ENCODE data around the gene DYSF.

Gene DYSF

DNA sequence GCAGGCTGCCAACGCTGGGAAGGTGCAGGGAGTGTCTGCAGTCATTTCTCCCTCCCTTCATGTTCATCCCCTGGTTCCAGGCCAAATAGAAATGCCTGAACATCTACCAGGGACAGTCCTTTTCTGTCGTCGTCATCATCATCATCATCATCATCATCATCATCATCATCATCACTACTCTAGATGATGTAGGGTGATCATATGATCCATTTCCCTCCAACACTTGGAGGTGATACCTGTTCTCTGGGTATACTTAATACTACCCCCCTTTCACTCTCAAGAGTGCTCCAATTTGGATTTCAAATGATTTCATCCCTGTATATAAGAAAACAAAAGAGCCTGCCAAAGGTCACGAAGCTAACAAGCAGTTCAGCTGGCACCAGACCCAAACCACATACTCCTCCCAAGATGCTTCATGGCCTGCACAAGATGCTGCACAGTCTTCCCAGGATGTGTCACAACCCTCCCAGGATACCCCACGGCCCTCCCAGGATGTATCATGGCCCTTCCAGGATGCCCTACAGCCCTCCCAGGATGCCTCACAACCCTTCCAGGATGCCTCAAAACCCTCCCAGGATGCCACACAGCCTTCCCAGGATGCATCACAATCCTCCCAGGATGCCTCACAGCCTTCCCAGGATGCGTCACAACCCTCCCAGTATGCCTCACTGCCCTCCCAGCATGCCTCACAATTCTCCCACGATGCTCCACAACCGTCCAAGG, 257.9 kb downstream of the DYSF start:
- DNase-seq (ENCODE audit: low read depth), result peak; percentile 56

DNA sequence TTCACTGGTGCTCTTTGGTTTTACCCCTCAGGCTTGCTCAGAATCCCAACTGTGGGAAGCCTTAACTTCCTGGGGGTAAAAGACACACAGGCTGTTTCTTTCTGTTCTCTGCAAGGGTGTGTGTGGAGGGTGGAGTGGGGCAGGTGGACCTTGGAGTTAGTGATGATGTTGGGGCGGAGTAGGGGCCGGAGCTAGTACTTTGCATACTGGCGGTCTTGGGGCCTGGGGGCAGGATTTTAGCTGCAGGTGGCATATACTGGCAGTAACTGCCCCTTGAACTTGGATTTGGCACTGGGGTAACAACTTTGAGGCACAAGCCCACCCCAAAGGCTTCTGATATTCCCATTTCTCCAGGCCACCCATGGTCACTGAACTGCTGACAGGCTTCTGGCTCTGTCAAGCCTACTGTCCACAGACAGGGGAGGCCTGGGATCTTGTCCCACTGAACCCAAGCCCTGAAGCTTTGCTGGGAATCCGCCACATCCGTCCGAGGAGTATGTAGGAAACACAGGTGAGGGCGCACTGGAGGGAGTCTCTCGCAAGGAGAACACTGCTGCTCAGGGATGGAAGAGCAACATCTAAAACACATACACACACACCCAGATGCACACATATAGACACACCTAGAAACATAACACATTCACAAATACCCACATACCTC, 258.9 kb downstream of the DYSF start:
- DNase-seq (ENCODE audit: low read depth), result no peak

DNA sequence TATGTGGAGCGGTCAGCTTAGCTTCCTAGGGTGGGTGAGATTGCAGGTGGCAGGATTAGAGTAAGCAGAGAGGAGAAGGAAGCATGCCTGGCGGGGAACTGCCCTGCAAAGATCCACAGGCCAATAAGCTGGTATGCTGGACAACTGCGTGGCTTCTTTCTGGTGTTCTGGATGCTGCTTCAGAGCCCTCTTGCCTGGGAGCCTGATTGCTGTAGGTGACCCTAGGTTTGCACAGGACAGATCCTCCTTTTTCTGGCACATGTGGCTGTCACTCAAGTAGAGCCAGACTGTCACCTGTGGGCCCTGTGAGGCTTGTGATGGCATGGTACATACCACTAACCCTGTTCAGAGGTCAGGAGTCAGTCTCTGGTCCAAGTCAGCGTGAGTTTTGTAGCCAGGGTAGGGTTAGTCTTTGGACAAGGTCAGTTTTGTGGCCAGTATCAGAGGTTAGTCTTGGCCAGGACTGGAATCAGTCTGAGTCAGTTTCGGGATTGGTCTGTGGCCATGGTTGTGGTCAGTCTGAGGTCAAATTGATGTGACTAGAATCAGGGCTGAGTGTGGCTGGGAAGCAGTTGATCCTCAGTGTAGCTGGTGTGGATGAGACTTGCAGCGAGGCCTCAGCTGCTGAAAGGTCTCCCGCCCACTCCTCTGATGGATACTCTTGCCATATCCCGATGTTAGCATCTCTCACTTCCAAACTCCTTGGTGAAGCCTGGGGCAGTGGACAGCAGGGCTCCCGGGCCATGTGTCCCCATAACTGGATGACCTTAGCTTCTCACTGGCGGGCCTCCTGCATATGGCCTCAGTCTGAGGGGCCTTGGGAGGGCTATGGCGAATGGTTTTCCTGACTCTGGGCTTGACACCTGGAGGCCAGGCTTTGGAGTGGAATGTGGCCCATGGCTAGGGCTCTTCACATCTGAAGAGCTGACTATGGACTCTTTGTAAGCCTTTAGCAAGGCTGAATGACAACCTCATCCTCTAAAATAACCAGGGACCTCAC, 260.5 kb downstream of the DYSF start:
- DNase-seq (ENCODE audit: low read depth), result peak; percentile 34

DNA sequence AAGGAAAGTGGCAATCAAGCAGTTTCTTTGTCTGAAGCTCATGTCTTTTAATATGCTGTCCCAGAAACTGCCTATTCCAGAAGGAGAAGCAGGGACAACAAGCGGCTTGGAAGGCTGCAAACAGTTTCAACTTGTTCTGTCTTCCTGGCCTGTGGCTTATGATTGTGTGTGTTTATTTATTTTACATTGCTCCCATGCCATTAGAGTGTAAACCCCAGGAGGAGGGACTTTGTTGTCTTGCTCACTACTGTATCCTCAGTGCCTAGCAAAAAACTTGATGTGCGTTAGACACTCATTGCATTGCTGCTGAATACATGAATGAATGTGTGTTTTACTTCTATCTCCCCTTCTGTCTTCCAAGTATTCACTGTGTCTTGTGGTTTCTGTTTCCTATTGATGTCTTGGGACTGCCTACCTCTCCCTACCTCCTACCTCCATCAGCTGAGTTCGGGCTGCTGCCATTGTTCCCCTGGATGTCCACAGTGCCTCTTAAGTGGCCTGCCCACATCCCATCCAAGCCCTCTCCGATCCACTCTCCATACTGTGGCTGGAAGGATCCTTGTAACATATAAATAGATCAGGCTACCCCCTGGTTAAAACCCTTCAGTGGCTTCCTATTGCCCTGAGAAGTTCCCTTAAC, 261.4 kb downstream of the DYSF start:
- no peak for DNase-seq (ENCODE audit: low read depth)

DNA sequence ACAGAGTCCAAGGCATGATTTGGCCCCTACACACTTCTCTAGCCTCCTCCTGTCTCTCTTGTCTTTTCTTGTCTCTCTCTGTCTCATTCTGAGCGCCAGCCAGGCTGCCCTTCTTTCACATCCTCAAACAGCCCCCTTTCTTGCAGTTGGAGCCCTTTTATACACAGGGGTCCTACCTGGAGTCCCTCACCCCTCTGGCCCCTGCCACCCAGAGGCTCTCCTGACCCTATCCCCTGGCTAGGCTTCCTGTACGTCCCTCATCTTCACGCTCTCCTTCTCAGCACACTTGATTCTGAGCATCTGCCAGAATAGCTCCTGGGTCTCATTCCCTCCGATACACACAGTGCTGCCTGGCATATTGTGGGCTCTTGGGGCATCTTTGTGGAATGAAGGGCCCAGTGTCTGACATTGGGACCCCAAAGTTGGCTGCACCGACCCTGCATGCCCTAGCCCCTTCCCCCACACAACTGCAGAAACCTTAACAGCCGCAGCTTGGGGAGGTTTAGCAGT, 261.9 kb downstream of the DYSF start:
- DNase-seq (ENCODE audit: low read depth), result no peak

DNA sequence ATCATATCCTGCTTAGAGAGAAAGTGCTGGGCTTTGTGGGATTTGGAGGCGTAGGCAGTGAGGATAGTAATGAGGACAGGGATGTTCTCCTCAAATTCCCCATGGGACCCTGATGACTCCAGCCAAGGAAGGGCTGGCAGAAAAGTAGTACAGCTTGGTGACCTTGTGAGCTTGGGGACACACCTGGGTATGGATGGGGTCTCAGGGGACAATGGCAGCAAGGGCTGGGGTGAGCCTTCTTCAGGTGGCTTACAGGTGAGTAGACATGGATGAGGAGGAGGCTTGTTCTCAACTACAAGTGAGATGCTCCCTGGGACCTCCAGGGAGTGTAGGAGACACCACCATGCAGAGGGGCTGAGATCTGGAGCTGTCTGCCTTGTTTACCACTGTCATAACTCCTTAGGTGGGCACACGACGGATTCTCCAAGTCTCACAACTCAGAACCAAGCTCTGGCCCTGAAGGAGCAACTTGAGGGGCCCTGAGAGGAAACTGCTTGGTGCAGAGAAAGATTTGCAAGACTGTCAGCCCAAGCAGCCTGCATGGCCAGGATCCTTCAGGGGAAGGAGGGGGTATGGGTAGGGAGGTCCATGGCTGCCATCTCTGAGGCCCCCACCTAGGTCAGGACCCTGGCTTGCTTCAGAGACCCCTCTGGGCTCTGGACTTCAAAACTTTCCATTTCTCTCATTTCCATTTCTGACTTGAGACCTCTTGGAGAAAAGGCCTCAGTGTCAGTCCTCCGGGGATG, 262.8 kb downstream of the DYSF start:
- DNase-seq (ENCODE audit: low read depth), result no peak

DNA sequence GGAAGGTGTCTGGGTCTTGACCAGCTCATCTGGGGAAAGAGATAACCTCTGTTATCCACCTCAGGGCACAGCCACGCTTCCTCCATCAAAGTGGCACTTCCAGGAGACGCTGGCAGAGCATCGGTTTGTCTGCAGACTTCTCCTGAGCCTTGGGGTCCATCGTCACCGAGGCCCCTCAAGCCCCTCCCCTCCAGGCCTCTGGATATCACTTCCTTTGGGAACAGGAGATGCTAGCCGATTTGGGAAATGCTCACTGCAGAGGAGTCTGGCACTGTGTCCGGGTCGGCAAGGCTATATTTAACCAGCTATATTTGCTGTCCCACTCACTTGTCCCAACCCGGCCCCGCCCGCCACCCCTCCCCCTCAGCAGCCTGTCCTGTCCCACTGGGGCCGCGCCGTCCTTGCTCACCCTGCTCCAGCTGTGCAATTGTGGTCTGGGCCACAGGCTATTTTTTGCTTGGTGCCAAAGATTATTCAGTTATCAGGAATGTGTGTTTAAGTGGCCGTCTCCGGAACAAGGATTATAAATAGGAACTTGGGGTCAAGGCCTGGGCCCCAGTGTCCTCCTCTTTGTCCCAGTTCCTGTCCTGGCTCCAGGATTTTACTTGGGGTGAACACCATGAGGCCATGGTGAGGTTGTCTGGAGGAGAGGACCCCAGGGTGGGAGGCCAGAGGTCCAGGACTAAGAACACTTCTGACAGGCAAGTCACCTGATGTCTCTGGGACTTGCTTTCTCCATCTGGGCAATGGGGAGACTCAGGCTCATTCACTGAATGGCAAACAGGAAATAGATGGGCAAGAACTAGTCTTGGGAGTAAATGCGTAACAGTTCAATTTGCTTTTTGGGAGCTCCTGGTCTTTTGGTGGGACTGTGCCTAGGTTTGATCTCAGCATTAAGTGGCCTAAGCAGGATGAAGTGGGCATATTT, 263.6 kb downstream of the DYSF start:
- peak; percentile 83 for DNase-seq (ENCODE audit: low read depth)

DNA sequence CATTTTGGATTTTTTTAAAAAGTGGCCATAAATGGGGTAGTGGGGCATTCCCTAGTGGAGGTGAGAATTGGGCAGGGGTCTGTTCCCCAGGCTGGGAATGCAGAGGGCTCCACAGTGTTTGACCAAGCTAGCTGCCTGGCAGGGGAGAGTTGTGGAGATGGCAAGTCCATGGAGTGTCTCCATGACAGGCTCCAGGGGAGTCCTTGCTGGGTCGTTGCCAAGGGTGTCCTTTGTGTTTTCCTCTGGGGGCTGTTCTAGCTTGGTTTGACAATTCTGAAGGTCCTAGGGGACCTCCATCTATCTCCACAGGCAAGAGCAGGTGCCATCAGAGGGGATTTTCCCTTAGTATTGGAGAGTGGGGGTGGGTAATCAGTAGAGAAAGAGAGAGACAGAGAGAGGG, 265.3 kb downstream of the DYSF start:
- DNase-seq (ENCODE audit: low read depth), result no peak

DNA sequence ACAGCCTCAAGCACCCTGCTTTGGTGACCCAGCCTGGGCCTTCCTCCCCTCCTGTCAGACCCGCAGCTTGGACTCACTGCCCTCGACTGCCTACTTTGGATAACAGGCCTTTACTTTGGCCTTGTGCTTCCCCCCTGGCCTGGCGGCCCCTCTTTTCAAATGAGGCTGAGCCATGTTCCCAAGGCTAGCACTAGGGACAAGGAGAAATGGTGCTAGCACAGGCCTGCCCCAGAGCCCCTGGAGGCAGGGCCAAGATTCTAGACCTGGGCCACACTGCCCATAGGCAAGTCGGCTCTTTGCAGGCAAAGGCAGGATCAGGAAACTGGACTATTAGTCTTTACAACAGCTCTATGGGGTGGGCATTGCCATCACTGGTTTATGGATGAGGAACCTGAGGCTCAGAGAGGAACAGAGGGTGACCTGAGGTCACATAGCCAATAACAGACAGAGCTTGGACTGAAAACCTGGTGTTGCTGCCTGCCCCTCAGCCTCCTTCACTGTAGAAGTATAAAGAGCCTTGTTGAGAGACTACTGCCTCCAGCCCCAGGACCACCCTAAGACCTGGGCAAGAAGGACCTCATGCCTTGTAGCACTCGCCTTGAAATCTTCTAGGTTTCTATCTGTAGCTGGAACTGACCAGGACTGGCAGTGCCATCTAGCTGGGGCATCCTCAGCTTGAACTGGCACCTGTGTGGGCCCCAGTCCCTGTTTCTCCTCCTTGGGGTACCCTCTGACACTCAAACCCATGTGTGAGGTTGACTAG, 266.3 kb downstream of the DYSF start:
- no peak for DNase-seq (ENCODE audit: low read depth)

DNA sequence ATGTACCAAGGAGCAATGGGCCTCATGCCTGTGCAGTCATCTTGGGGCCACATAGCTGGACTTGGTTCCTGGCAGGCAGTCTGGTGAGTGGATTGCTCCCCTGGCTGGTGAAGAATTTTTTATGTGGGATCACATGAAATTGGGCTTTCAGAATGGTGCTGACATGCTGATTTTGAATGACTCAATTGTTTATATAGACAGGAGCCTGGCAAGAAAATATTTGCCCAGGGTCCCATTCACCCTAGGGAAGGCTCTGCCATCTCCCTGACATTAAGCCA, 266.9 kb downstream of the DYSF start:
- peak; percentile 52 for DNase-seq (ENCODE audit: low read depth)

DNA sequence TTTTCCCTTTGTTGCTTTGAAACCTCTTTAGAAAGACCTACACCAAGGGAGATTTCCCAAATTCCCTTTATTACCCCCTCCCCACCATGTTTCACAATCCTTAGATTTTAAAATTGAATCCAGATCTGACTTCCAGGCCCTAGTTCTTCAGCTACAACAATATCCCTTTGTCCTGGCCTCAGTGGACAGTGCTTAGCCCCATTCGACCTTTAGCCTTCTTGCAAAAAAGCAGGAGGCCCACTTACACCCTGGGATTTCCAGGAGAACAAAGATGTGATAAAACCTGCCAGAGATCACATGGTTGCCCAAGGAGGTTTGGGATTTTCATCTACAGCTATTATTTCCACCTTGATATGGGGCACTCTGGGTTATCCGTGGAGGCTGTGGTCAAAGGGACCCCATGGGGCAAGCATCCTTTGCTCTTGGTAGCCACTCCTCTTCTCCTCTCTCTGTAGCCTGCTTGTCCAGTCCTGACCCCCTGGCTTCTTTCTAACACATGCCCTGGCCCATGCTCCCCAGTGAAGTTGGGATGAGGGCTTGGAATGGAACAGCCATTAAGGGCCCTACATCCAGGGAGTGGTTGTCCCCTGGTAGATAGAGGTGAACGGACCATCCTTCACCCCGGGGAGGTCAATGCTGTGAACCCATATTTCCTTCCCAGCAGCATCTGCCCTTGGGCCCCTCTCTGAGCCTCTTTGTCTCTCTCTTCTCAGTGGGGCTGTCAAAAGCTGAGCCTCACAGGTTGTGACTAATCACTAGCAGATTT, 267.4 kb downstream of the DYSF start:
- DNase-seq (ENCODE audit: low read depth), result no peak

DNA sequence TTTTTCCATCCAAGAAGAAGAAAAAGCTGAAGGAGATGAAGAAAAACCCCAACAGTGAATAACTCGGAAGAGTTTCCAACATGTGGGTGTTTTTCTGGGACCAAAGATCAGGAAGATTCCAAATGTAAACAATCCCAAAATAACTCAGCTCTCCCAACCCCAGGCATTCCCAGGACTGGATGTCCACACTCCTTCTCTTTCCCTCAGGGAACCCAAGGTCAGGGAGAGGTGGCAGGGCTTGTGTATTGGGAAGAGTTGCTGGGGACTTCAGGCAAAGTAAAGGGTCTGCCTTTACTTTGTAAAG, 268.0 kb downstream of the DYSF start:
- peak; percentile 28 for DNase-seq (ENCODE audit: low read depth)

DNA sequence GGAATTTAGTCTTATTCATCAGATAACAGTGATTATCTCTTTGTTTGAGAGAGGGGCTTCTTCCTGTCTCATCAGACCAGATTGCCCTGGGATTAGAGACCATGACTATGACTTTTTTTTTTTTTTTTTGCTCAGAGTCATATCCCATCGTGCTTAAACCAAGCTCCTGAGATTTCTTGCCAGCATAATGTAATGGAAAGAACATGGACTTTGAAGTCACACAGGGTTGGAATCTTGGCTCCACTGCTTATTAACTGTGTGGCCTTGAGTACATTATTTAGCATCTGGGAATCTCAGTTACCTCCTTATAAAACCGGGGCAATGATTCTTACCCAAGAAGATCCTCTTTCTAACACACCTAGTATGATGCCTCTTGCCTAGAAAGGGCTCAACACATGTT, 268.3 kb downstream of the DYSF start:
- DNase-seq (ENCODE audit: low read depth), result peak; percentile 62

DNA sequence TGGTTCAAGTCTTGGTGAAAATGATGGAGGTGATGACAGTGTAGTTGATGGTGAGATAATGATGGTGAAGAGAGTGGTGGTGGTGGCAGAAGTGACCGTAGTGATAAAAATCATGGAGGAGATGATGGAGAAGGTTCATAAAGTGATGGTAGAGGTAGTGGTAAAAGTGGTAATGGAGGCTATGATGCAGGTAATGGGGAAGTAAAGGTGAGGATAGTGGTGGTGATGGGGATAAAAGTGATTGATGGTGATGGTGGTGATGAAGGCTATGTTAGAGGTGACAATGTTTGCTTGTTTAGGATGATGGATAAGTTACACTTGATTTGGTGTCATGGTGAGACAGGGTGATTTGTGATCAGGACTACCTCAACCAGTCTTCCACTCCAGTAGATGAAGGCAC, 268.9 kb downstream of the DYSF start:
- DNase-seq (ENCODE audit: low read depth), result no peak

DNA sequence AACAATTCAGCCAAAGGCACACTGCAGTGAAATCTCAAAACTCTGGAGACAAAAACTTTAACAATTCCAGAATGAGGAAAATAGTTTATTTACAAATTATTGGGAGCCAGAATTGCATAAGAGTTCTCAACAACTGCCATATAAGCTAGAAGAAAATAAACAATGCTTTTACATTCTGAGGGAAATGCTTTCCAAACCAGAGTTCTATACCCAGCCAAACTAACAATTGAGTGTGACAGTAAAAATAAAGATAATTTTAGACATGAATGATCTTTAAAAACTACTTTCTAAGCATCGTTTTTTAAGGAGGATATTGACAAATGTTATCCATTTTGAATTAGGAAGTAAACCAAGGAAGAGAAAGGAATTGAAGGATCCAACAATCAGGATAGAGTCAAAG, 271.4 kb downstream of the DYSF start:
- no peak for DNase-seq (ENCODE audit: low read depth)

DNA sequence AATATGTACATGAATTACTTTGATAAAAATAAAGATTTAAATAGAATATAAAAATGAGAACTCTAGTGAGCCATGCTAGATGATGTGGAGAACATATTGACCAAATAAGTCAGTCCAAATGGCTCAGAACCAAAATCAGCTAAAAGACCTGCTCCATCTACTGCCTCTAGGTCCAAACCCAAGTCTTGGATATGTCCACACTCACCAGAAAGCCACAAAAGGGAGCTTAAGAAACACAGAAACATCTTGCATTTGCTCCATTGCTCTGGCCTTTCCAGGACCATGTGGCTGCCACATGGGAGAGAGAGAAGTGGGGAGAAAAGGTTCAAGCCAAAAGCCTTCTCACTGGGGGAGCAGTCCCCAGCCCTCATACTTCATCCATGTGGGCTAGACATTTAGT, 272.5 kb downstream of the DYSF start:
- DNase-seq (ENCODE audit: low read depth), result no peak

DNA sequence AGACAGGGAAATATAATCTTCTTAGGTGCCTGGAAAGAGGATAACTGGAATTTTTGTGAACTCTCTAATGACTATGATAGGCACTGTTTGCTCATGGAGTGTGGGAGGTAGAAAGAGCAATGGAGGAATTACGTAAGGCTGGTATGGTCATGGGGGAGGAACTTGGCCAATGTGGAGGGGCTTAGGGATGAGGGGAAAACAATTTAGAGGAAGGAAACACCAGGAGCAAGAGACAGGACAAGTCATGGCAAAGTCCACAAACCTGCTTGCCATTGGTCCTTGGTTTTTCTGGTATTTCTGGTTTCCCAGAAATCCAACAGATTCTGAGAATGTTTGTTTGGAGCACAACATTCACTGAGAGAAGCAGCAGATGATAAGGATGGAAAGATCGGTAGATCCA, 274.2 kb downstream of the DYSF start:
- no peak for DNase-seq (ENCODE audit: low read depth)

DNA sequence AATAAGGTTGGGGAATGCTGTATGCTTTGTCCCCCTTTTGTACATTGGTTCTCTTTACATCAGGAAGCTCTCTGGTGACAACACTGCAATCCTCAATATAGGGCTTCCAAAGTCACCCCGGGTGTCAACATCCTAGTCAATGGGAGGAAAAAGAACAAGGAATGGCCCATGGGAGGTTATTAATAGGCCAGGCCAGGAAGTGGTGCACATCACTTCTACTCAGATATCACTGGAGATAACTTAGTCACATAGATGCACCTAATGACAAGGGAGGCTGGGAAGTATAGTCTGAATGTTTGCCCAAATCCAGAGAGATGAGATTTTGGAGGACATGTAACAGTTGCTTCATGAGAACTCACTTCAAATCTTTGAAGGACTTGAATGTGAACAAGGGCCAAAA, 274.7 kb downstream of the DYSF start:
- DNase-seq (ENCODE audit: low read depth), result no peak

DNA sequence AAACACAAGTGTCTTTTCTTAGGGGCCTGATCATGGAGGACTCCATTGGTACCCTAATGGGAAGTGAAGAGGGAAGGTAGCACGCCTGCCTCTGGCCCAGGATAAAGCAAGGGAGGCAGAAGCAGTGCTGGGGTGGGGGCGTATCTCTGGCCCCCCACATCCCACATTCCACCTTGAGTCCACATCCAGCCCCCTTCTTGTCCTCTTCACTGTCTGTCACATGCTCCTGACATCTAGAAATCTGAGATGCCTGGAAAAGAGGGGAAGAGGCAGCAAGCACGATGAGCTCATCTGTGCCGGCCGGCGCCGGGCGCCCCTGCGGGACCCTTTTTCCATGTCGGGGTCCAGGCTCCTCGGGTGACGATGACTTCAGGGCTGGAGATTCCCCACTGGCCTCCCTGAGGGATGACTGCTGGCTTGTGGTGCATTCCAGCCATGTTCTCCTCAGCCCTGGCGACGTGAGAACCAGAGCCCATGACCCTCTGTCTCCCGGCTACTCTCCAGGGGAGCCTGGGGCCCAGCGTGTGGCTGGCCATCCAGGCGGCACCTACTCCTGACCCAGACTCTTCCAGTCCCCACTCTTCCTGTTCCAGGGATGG, 277.5 kb downstream of the DYSF start:
- no peak for DNase-seq (ENCODE audit: low read depth)
